ENCODE measurements around the gene FLOT1.

DNA sequence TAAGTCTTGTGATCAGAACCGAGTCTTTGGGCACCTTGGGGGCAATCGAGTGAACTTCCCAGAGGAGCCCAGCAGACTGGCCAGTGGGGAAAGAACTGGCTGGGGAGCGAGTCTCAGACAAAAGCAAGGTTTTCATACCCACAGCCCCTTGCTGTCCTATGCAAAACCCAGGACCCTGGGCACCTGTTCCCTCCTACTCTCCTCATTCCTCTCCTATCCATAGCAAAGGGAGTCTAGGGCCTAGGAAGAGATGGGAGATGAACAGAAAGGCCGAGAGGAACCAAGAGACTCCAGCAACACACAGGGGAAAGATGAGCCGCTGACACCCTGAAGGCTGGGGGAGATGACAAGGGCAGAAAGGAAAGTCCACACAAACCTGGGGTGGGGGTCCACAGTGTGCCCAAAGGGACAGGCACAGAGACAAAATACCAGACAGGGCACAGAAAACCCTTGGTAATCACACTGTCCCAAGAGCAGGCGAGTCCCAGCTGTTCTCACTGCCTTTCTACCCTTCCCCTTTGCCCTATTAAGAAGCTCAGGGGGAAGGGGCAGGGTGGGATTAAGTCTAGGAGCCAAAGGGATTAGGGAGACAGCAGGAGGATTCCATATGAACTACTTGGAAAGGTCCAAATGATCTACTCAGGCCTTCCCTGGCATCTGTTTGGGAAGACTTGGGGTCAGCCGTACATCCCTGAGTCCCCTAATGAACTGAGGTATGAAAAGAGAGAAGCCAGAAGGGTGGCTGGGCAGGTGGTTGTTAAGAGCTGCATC is 62.5 kb downstream of the FLOT1 start:
- TF ChIP-seq, protein P1, sequence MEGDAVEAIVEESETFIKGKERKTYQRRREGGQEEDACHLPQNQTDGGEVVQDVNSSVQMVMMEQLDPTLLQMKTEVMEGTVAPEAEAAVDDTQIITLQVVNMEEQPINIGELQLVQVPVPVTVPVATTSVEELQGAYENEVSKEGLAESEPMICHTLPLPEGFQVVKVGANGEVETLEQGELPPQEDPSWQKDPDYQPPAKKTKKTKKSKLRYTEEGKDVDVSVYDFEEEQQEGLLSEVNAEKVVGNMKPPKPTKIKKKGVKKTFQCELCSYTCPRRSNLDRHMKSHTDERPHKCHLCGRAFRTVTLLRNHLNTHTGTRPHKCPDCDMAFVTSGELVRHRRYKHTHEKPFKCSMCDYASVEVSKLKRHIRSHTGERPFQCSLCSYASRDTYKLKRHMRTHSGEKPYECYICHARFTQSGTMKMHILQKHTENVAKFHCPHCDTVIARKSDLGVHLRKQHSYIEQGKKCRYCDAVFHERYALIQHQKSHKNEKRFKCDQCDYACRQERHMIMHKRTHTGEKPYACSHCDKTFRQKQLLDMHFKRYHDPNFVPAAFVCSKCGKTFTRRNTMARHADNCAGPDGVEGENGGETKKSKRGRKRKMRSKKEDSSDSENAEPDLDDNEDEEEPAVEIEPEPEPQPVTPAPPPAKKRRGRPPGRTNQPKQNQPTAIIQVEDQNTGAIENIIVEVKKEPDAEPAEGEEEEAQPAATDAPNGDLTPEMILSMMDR (conservative IDR thresholded peaks at IDR 0.05; ENCODE audit: low read depth, low read length): no peak
- no peak for TF ChIP-seq POLR2A (IDR thresholded peaks at IDR 0.05; ENCODE audit: low read depth, low read length)
- no peak for TF ChIP-seq MXI1 (IDR thresholded peaks at IDR 0.05; ENCODE audit: borderline replicate concordance, low read depth, low read length)
- TF ChIP-seq RAD21 (IDR thresholded peaks at IDR 0.05; ENCODE audit: low read length): no peak
- TF ChIP-seq CHD1 (IDR thresholded peaks at IDR 0.05; ENCODE audit: low read depth, low read length): no peak
- TF ChIP-seq, protein P2, sequence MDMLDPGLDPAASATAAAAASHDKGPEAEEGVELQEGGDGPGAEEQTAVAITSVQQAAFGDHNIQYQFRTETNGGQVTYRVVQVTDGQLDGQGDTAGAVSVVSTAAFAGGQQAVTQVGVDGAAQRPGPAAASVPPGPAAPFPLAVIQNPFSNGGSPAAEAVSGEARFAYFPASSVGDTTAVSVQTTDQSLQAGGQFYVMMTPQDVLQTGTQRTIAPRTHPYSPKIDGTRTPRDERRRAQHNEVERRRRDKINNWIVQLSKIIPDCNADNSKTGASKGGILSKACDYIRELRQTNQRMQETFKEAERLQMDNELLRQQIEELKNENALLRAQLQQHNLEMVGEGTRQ (IDR thresholded peaks at IDR 0.05; ENCODE audit: low read depth, low read length): no peak
- TF ChIP-seq RFX5 (IDR thresholded peaks at IDR 0.05; ENCODE audit: low read depth, low read length): no peak
- no peak for TF ChIP-seq NFE2L2 (IDR thresholded peaks at IDR 0.05; ENCODE audit: low read depth, low read length)
- no peak for TF ChIP-seq BHLHE40 (IDR thresholded peaks at IDR 0.05; ENCODE audit: low read depth, low read length)
- TF ChIP-seq SMC3 (IDR thresholded peaks at IDR 0.05; ENCODE audit: low read depth, low read length): no peak
- no peak for TF ChIP-seq ELK1 (IDR thresholded peaks at IDR 0.05; ENCODE audit: borderline replicate concordance, low read depth, low read length)
